NCI-H2196 (cell line): Measurements from ENCODE around the gene NANOGP8.
"Not testable (repeated sequence)": the region's sequence is repeated elsewhere in the genome, so short reads cannot be mapped to it uniquely, and the experiment has no call there.

Experiments used
- DNase-seq: peaks from one replicate; lab custom pipeline; 2025; ENCODE audit not compliant: unreplicated experiment; lab: John Stamatoyannopoulos, UW

NANOGP8 gene, protein sequence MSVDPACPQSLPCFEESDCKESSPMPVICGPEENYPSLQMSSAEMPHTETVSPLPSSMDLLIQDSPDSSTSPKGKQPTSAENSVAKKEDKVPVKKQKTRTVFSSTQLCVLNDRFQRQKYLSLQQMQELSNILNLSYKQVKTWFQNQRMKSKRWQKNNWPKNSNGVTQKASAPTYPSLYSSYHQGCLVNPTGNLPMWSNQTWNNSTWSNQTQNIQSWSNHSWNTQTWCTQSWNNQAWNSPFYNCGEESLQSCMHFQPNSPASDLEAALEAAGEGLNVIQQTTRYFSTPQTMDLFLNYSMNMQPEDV

DNA sequence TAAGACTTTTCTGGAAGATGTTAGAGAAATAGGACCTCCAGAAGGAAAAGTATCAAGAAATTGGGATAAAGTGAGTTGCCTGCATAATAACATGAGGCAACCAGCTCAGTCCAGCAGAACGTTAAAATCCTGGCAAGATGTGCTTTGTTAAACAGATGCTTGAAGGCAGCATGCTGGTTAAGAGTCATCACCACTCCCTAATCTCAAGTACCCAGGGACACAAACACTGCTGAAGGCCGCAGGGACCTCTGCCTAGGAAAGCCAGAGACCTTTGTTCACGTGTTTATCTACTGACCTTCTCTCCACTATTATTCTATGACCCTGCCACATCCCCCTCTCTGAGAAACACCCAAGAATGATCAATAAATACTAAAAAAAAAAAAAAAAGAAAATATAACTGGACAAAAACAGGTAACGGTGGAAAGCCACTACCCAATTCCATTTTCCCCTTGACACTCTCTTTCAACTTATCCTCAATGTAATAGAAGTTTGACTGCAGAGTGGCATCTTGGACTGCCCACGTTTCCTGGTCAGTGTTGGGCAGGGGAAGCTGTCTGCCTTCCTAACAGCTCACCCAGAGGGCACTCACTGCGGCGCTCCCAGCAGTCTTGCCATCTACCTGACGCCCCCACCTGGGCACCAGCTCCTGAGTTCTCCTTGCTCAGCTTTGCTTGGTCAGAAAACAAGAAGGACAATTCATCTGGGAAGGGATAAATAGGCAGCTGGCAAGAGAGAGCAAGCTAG is at the start of gene NANOGP8:
Gene NANOGP8, minus strand, starts transcription at position 120 of the 744 bp plus-strand sequence. CDS start 185 bp downstream, outside the sequence.
- not testable (repeated sequence) for DNase-seq

DNA sequence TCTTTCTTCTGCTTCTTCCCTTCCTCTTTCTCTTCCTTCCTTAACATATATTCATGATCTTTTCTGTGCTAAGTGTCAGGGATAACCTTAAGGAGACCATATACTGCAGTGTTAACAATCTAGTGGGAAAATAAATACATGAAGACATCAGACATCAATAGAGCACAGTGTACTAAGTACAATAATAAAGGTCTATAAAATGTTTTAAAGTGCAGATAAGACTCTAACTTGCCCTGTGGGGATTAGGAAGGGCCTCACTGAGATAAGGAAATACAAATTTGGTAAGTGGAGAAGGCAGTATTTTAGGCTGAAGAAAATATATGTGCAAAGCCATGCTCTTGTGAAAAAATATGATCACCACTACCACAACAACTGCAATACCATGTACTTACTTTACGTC is 49.2 kb upstream of the NANOGP8 start:
- DNase-seq, result no peak

DNA sequence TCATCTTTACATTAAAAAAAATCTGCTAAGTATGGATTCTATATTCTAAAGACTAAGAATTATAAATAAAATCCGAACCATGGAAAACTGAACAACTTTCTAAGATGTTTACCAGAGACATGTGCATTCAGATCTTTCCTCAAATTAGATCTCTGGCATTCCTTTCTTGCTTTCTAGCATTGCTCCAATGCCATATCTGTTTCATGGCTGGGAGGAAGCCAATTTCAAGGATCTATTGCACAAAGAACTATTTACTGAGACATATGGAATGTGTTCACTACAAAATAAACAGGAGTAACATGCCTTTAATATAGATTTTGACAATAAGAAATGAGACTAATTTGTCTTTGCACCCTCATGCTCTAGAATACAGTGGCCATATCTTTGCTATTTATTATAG is 45.1 kb upstream of the NANOGP8 start:
- no peak for DNase-seq

DNA sequence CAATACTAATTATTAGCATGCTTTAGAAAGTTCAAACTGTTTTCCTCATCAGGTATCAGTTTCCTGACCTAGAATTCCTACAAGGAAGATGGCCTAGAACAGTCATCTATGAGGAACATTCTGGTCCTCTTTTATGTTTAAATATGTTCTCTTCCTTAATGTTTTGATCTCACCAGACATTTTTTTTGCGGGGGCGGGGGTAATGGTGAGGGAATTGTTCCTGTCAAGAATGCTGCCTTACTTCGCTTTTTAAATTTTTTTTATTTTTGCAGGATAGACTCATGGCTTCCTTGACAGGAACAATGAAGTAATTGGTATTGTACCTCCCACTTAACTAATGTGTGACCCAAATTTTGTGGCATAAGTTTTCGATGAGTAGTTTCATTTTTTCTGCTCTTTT is 44.3 kb upstream of the NANOGP8 start:
- no peak for DNase-seq

DNA sequence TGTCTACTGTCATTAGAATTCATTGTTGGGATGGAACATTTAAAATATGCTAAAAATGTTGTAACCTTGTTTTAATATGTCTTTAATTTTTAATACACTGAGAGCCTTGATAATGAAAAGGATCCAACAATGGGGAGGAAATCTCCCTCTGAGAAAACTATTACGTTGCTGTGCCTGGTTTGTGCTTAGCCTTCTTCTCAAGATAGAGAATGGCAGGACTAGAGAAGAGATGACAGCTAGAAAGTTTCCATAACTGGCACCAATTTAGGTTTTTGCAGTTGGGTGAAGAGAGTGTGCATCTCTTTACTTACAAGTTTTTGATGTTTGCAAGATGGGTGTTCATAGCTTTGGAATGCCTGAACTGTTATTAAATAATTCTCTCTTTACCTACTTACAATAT is 42.6 kb upstream of the NANOGP8 start:
- no peak for DNase-seq

DNA sequence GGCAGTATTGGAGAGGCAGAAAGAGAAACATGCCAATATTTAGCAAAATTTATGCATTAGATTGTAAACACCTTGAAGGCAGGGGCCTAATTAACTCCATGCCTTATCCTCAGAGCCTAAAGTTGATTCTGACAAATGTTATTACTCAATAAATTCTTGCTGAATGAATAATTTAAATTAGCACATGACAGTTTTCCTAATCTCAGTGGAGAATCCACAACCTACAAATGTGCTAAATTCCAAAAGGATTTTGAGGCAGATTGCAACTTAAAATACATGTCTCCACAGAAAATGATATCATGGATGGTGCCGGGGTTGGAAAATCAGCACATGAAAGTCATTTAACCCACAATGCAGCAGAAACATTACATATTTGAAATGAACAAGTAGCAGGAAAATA is 41.1 kb upstream of the NANOGP8 start:
- no peak for DNase-seq

DNA sequence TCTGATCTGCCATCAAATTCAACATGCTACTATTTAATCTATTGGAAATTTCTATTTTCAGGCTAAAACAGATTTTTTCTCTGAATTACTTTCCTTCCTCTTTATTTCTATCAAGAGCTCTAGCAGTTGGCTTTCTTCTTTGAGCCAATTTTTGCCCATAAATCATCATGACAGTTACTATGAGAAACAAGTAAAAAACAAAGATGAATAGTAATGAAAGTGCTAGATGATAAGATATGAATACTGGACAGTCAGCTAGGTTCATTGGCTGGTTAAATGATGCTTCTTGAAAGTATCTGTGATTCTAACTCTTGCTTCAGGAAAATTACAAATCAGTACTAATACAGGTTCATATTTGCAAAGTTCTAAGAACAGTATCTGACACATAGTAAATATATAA is 38.6 kb upstream of the NANOGP8 start:
- no peak for DNase-seq

DNA sequence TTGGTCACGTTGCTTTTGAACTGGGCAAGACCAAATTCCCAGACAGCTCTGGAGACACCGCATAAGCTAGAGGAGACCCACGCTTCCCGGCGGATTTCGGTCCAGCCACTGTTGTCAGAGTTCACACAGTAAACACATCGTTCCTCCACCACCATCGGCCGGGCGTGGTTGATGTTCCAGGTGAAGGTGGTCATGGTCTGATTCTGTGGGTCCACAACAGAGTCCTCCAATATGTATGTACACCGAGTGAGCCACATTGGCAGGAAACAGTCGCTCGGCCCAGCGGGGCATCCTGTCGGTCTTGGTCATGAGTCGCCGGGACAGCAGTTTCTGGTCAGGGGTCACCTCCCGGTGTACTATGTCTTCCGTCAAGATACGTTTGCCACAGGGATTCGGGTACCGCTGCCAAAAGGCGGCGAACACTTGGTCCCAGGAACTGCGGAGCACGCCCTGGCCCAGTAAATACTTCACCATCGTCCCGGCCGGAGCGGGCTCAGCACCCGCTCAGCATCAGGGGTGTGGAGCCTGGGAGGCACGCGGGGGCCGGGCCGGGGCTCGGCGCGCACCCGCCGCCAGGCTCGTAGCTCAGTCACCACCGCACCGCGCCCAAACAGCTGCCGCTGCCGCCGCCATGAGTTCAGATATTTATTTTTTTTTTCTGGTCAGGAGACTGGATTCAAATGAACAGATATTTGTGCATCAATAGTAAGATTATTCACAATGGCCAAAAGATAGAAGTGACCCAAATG is 36.7 kb upstream of the NANOGP8 start:
- no peak for DNase-seq

DNA sequence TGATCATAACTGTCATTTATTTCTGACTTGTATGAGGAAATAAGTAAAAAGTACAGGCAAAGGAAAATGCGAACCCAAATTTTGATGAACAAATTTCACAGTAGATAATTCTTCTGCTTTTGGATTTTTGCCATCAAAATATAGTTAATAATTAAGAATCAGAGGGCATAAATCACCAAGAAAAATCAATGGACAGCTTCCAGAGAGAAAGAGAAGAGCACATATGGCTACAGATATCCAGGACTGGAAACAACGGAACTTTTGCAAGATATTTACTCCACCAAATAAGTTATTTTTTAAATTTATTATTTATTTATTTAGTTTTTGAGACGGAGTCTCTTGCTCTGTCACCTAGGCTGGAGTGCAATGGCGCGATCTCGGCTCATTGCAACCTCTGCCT is 35.1 kb upstream of the NANOGP8 start:
- no peak for DNase-seq

DNA sequence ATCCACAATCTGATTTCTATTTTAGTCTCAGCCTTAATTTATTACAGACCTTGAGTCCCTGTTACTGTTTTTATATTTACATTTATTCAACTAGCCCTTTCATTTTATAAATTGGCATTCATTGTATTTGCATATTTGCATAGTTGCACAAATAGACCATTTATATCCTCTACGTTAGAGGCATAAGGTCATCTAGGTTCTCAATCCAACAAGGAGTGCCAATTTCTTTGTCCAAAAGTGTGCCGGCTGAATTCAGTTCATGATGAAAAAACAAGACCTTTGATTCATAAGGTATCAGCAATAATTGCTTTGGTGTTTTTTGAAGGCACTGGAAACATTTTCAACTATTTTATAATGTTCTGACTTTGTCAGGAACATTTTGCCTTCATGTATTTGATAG is 33.9 kb upstream of the NANOGP8 start:
- DNase-seq, result no peak

DNA sequence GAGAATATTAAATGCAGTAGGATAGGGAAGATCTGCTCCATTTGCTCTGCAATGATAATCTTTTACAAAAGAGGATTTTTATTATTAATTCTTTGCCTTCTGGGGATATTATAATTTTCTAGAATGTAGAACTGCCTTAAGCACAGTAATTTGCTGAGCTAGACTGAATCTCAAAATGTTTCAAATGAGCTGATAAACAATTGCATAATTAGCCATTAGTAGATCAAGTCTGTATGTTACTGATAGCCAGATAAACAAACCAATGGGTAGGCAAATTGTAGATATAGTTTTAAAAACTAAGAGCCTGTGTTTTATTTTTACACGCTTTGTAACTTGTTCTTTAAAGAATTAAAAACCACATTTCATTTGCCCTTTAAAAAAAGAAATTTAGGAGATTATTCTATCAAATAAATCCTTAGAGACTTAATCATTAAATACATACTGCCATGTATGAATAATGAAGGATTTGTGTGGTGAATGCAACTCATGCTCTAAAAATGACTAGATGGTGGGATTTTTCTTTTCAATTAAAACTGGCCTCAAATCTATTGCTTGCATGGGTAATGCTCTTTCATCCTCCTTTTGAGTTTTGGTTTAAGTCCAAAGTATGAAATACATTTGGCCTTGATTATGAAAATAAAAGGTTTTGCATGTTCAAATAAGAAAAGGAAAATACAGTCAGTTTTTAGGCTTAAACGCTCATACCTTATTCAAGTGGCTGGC is 32.6 kb upstream of the NANOGP8 start:
- no peak for DNase-seq

DNA sequence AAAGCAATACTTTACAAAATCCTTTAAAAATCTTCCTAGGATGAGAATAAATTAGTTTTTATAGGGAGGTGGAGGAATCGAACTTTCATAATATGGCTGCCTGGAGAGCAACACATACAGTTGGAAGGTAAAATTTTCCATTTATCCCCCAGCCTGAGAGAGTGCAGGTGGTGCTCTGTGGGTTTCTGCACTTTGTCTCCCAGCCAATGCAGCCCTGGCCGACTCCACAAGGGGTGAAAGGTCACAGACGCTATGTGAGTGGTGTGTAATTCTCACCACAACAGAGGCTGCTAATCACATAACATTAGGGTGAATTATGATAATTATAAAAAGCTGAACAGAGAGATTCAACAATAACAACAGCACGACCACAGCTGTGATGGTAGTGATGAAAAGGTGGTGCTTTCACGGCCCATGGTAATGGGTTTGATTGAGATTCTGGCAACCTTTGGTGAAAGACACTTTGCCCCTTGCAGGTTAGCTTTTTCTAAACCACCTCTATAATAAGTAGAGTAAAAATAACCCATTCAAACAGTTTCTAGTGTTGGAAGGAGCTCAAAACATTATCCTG is 30.1 kb upstream of the NANOGP8 start:
- DNase-seq, result no peak

DNA sequence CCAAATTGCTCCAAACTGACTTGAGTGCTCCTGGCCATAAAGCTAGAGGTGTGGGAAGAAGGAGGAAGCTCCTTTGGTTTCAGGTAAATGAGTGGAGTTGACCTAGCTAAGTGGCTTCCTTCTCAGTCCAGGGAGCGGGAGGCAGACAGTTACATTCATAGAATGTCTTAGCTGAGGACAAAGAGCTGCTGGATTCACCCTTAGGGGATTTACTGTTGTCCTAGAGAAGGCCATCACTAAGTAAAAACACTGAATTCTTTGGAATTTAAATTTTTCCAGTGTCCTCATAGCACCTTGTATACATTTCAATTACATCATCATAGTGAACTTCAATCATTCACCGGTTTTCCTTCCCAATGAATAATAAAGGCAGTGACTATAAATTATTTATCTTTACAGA is 27.3 kb upstream of the NANOGP8 start:
- DNase-seq, result no peak

DNA sequence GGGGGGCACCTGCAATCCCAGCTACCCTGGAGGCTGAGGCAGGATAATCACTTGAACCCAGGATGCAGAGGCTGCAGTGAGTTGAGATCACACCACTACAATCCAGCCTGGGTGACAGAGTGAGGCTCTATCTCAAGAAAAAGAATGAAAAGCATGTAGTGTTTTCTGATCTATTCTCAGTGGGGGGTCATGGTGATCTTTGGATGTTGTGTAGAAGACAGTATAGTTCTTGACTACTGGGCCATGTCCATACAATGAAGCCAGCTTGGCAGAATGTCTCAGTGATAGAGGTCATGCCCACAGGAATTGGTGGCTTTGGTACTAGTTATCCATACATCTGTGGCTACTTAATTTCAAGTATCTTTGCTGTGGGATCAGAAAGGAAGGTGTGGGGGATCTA is 26.8 kb upstream of the NANOGP8 start:
- DNase-seq, result no peak

DNA sequence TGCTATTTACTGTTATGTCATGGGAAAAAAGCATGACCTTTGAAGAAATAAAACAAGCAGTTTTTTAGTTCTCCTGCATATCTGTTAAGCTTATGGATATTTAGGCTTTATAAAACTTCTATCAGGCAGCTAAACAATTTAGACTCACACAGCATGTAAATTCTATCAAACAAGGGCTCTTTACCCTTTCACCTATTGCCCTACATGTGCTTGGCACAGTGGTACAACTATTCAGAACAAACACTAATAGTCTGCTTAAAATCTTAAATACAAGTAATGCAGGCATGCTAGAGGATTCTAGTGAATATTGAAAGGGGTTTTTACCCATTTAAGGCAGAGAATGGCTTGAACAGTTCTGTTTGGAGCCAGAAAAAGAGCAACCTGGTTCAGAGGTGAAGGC is 23.4 kb upstream of the NANOGP8 start:
- no peak for DNase-seq

DNA sequence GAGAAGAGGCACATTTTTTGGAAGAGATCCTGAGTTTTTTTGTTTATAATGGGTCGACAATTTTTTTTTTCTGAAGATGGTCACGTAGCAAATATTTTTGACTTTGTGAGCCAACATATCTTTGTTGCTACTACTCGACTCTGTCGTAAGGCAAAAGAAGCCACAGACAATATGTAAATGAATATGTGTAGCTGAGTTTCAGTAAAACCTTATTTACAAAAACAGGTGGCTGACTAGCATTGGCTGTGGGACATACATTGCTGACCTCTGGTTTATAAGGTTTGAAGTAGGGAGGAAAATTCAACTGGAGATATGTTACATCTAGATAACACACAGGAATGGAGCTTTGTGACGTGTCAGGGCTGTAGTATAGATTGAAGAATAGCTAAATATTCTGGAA is 22.5 kb upstream of the NANOGP8 start:
- no peak for DNase-seq

DNA sequence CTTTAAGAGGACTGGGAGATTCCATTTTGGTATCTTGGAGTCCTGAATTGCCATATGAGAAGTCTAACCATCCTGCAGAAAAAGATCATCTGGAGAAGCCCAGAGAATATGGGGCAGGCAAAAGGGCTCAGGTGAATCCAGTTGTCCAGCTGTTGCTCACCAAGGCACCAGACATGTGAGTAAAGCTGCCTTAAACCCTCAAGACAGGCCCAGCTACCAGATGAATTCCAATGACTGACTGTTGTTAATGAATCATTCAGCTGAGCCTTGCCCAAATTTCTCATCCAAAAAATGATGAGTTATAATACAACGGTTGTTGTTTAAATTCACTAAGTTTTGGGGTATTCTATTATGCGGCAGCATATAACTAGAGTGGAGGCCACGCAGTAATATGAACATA is 22.0 kb upstream of the NANOGP8 start:
- DNase-seq, result no peak

DNA sequence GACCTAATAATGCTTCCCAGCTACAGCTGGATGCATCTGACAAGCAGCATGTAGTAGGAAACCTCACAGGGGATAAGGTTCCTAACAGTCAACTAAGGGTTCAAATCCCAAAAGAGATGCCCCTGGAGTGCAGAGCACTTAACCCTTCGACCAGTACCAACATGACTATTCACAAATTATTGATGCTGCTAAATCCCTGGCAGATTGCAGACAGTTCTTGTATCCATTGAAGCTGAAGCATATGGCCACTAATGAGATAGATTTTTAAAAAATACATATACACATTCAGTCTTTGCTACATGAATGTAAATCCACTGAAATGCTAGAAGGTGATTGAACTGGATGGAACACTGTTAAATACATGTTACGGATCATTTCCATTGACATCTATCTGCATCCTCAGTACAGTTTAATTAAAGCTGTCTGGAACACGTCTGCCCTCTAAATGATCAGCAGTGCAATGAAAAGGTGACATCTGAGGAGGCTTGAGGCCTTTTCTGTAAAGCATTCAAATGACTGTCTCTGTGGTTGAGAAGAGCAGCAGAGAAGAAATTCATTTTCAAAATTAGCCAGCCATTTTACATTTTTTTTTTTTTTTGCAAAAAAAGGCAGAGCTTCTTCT is 19.5 kb upstream of the NANOGP8 start:
- no peak for DNase-seq

DNA sequence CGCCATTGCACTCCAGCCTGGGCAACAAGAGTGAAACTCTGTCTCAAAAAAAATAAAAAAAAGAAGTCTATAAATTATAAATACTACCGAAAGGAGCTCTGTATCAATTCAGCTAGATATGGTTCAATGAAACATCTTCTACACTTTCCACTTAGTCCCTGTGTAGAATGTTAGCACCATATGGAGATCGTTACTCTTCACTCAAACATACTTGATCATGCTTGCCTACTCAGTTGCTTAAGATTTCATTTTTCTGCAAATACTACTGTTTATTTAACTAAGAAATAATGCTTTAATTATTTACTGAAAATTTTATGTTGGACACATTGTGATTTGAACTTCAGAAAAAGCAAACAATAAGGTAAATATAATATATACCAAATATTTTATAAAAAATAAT is 17.1 kb upstream of the NANOGP8 start:
- DNase-seq, result no peak

DNA sequence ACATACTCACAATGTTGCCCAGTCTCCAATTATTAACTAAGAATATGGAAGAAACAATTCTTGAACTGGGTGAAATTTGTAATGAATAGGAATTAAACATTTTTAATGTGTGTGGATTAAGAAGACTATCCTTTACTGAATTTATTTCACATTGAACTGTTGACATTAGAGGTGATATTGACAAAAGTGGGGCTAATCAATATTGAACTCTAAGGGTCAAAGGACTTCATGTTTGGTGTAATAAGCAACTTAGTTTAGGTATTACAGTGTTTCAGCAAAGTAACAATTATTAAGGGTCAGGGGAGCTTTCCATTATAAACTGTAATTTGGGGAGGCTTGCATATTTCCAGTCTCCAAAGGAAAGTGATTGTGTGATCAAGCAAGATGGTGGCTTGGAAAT is 16.2 kb upstream of the NANOGP8 start:
- DNase-seq, result no peak

DNA sequence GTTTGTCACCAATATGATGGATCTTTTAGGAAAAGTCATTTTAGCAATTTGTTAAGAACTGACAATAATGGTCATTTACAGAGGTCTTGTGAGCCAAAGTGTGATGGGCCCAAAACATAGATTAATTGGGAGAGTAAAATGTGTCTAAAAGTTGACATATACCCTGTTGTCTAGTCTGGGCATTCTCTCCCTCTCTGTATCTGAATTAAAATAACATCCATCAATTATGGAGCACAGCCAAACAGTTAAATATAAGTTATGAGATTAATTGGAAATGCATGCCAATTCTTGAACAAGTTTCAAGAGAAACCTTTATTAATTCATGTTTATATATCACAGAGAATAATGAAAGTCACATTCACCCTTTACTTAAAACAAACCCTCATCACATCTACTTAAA is 13.6 kb upstream of the NANOGP8 start:
- no peak for DNase-seq
